ENCODE results near the gene OBP2A.

The OBP2A gene

DNA sequence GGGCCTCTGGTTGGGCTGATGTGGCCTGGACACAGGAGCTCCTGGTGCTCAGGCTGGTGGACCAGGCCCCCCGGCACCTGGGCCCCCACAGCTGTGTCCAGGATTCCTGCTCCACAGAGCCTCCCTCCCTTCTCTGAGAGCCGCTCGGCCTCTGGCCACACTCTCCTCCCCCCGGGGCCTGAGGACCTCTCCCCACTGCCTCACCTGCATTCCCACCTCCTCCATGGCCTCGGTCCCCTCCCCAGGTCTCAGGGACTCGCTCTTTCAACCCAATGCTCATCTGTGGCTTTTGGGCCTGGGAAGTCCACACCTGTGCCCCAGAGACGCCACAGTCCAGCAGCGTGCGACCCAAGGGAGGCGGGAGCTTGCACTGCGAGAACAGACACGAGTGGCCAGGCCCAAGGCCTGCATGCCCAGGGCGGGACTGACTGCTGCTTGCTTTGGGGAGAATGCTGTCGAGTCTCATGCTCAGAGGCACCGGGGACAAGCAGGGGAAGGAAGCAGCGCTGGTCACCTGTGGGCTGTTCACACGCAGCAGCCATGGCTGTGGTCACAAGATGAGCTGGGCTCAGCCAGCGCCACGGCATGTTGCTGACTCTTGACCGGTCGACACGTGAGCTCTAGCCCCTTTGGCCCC, 30.2 kb downstream of the OBP2A start:
- no peak for DNase-seq (ENCODE audit: low read depth in 2 of 2, low spot score in 1 of 2)

DNA sequence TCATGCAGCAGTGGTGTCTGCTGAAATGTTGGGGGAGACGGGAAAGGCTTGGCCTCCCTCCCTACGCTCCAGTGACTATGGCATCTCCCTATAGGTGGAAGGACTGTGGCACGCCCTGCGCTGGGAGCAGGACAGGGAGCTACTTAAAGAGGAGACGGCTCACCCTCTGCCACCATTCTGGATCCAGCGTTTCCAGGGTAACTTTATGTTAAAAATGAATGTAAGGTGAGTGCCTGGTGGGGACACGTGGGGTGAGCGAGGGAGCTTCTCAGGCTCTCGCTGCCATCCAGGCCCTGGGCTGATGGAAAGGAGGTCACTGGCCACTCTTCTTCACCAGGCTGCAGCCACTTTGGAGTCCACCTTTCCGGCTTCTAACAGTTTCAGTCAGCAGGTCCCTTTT, 31.3 kb downstream of the OBP2A start:
- DNase-seq (ENCODE audit: low read depth in 2 of 2, low spot score in 1 of 2), result no peak

DNA sequence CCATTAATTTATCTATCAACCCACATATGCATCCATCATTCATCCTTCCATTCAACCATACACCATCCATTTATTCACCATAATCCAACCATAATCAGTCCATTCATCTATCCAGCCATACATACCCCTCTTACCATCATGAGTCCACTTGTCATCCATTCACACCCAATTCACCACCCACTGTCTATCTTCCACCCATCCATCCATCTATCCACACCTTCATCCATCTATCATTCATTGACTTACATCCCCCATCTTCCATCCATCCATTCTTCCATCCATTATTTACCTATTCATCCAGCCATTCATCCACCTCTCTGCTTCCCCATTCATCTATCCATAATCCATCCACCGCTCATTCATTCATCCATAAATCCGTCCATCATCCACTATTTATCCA, 33.4 kb downstream of the OBP2A start:
- DNase-seq (ENCODE audit: low read depth in 2 of 2, low spot score in 1 of 2), result no peak

DNA sequence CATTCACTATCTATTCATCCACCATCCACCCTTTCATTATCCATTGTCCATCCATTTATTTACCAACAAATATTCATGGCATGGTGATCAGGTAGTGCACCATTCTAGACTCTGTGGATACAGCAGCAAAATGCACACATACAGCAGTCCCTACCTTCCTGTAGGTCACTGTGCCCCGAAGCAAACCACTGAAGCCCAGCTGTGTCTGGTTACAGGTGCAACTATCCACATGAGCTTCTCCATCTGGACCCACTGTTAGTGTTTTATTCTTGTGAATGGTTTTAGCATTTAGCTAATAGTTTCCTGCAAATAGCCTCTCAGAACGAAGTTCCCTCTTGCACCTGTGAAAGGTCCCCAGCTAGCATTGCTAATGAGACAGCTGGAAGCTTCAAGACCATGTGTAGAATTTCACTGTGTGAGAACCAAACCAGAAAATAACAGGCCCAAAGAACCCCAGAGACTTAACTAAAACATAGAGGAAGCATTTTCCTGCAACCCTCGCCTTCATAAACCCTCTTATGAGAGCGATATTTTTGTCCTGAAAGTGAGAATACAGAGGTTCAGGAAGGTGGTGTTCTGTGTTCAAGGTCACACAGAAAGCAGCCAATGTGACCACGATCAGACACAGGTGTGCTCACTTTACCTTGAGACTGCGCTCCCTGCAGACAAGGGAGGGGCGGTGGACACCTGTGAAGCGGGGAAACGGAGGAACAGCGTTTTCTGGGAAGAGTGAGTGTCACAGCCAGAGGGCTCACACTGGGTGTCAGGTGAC, 34.1 kb downstream of the OBP2A start:
- no peak for DNase-seq (ENCODE audit: low read depth in 2 of 2, low spot score in 1 of 2)

DNA sequence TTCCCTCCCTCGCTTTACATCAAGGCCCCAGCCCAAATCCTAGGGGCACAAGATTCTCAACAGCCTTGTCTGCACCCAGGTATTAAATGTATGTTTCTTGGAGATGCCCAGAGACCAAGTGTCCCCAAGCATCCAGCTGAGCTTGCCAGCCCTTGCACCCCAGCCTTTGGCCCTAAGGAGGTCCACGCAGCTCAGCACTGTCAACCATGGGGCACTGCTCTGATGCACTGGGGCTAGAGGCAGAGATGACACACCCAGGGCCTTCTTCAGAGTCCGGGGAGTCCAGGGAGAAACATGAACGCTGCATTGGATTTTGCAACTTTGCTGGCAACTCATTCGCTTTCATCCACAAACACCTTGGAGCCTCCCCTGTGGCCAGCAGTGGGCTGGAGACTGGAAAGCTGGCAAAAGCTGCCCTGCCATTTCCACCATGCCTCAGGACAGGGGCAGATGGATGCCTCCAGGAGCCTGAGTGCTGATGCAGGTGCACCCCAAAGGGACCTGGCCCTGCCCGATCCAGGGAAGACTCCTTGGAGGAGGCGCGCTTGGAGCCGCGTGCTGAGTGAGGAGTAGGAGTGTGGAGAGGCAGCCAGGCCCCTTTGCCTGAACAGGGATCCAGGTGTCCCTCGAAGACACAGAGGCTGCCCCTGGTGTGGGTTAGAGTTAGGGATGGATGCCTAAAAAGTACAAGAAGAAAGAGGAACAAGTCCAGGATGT, 34.9 kb downstream of the OBP2A start:
- DNase-seq (ENCODE audit: low read depth in 2 of 2, low spot score in 1 of 2), result no peak

DNA sequence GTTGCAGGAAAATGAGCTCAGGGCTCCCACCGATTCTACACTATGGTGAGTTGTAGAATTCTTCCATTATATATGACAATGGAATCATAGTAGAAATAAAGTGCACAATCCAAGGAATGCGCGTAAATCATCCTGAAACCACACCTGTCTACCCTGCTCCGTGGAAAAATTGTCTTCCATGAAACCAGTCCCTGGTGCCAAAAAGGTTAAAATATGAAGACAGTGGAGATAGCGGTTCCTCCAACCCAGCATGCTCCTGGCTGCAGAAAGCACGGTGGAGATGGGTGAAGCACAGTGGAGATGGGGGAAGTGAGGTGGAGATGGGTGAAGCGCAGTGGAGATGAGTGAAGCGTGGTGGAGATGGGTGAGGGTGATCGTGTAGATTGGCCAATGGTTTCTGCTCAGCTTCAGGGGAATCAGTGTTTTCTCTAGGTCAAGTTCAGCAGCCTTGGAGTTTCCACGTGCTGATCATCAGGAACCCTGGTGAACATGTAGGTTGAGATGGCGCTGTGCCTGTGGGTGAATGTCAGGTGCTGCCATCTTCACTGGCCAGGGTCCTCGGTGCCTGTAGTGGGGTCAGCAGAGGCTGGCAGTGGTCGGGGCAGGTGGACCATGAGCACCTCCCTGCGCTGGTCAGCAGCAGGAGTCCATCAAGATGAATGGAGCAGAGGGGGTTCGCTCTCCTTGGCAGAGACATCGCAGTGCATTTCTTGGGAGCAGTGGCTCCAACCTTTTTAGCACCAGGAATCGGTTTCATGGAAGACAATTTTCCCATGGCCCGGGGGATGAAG, 35.9 kb downstream of the OBP2A start:
- no peak for DNase-seq (ENCODE audit: low read depth in 2 of 2, low spot score in 1 of 2)

DNA sequence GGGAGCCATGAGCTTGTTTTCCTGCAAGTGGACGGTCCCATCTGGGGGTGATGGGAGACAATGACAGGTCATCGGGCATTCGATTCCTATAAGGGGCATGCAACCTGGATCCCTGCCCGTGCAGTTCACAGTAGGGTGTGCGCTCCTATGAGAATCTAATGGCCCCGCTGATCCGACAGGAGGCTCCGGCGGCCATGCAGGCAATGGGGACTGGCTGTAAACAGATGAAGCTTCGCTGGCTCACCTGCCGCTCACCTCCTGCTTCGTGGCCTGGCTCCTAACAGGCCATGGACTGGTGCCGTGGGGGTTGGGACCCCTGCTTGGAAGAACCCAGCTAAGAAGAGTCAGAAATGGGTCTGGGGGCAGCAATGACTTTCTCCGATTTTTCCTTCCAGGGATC, 36.6 kb downstream of the OBP2A start:
- no peak for DNase-seq (ENCODE audit: low read depth in 2 of 2, low spot score in 1 of 2)

DNA sequence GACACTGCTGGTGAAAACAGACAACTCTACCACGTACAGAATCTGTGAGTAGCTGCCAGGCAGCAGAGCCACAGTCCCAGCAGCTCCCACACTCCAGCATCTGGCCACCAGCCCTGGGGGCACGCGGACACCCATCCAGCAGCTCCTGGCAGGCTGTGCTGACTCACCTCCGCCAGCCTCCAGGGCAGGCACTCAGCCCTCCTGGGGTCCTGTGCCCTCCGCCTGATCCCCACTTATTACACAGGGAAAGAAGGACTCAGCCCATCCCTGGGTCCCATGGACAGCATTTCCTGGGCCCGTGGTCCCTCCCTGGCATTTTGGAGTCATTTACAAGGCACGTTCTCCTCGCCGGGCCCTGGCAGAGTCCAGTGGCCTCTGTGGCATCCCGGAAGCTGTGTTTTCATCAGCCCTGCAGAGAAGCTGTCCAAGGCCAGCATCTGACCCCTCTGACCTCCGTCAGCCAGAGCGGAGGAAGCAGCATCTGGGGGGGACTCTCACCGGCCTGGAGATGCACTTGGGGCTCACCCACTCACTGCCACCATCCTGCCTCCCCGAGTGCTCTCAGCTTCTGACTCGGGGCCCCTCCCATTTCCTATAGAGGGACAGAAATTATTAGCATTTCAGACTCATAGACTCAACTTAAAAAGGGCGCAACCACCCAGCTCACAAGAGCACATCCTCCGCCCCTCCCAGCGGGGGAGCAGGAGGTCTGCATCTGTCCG, 37.2 kb downstream of the OBP2A start:
- DNase-seq (ENCODE audit: low read depth in 2 of 2, low spot score in 1 of 2), result no peak

DNA sequence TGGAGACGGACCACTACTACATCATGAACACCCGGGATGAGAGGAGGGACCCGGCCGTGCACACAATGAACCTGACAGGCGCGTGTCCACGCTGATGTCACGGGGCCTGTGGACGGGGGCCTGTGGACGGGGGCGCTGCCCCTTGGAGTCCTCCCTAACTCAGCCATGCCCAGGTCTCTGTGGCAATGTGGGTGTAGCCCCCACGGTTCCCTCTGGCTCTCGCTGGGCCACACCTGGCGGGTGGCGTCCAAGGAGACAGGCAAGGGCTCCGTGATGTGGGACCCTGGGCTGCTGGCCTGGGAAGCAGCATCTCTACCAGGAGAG, 37.7 kb downstream of the OBP2A start:
- no peak for DNase-seq (ENCODE audit: low read depth in 2 of 2, low spot score in 1 of 2)

DNA sequence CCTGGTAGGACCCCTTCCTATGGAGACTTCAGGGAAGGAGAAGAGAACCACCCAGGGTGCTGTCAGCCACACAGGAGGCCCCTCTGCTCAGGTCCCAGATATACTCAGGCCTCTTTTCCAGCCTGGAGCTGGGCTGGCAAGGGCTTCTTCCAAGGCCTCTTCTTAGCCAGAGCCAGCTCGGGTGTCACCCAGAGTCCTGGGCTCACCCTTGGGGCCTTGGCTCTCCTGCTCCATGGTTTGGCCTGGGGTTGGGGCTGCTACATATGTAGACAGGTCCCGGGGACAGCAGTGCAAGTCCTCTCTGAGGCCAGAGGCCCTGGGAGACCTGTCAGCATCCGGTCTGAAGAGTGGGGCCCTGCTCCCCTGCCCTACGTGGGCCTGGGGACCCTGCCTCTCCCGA, 38.4 kb downstream of the OBP2A start:
- no peak for DNase-seq (ENCODE audit: low read depth in 2 of 2, low spot score in 1 of 2)

DNA sequence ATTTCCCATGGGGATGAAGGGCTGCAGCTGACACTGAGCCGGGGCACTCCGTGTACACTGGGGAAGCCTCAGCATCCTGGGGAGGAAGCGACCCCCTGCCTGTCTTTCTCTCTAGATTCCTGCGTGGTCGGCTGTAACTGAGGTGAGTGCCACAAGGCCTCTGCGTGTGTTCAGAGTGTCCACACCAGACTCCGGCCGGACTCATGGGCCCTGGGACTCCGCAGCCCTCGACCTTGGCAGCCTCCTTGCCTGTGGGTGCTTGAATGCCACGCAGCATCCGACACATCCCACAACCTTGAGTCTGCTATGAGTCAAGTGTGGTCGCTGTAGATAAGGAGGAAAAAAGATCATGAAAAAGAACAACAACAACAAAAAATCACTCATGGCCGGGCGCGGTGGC, 39.0 kb downstream of the OBP2A start:
- DNase-seq (ENCODE audit: low read depth in 2 of 2, low spot score in 1 of 2), result no peak

DNA sequence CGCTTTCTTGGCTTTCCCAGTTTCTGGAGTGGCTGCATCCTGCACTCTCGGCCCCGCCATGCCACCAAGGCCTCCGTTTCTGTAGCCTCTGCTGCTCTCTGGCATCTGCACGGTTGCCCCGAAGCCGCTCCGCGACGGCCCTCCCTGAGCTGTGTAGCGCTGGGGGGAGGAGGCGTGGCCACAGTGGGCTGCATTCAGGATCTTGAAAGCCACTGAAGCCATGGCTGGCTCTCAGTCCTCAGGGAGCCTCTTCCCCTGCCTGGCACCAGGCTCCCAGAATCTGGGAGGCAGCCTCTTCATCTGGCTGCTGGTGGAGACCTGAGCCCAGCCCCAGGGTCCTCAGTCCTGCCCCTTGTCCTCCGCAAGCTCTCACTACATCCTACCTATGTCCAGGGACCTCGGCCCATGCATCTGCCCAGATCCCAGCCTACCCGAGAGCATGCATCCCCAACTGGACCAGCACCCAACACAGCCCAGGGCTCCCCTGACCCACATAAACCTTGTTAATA, 40.7 kb downstream of the OBP2A start:
- DNase-seq (ENCODE audit: low read depth in 2 of 2, low spot score in 1 of 2), result no peak

DNA sequence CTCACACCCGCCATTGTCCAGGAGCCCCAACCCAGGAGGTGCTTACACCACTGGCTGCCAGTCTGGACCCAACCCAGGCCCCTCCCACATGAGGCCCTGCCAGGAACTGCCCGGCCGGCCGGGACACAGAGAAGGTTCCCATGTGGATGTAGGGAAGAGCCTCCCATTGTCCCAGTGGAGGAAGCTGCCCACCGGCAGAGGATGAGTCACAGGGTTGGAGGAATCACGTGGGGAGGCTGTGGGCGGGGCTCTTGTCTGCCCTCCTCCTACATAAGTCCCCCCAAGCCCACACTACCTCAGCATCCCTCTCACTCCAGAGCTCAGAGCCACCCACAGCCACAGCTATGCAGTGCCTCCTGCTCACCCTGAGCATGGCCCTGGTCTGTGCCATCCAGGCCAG, 41.7 kb downstream of the OBP2A start:
- no peak for DNase-seq (ENCODE audit: low read depth in 2 of 2, low spot score in 1 of 2)

DNA sequence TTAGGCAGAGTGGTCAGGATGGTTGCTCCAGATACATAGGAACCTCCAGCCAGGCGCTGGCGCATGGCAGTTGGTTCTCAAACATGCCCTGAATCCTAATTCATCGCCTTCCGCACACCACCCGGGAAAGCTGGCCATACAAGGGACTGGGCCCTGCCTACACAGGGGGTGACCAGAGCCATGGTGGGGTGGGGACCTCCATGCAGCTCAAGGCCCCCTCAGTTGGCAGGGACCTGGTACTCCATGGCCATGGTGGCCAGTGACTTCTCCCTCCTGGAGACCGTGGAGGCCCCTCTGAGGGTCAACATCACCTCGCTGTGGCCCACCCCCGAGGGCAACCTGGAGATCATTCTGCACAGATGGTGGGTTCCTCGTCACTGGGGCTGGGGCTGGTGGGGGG, 42.4 kb downstream of the OBP2A start:
- DNase-seq (ENCODE audit: low read depth in 2 of 2, low spot score in 1 of 2), result no peak

DNA sequence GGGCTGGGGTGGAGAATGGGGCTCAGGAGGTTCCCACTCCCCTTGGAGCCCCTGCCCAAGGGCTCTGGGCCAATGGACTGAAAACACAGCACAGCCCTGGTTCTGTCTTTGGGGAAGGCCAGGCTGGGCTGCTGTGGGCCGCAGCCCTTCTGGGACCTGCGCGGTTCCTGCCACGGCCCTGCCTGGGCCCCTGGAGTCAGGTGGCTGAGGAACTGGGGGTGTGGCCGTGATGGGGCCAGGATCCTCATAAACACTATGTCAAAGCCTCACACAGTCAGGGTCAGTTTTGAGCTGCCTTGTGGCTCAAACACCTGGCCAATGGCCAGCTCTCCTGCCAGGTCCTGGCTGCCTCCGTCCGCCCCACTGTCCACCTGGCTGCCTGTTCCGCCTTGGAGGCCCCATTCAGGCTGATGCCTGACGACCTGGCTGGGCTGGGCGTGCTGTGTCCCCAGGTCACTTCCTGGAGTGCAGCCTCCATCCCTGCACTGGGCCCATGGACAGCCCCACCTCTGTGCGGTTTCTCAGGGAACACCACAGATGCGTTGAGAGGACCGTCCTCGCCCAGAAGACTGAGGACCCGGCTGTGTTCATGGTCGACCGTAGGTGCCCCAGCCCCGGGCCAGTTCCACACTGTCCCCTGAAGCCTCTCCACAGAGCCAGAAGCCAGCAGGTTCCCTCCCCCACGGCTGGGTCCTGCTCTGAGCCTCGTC, 43.1 kb downstream of the OBP2A start:
- DNase-seq (ENCODE audit: low read depth in 2 of 2, low spot score in 1 of 2), result no peak

DNA sequence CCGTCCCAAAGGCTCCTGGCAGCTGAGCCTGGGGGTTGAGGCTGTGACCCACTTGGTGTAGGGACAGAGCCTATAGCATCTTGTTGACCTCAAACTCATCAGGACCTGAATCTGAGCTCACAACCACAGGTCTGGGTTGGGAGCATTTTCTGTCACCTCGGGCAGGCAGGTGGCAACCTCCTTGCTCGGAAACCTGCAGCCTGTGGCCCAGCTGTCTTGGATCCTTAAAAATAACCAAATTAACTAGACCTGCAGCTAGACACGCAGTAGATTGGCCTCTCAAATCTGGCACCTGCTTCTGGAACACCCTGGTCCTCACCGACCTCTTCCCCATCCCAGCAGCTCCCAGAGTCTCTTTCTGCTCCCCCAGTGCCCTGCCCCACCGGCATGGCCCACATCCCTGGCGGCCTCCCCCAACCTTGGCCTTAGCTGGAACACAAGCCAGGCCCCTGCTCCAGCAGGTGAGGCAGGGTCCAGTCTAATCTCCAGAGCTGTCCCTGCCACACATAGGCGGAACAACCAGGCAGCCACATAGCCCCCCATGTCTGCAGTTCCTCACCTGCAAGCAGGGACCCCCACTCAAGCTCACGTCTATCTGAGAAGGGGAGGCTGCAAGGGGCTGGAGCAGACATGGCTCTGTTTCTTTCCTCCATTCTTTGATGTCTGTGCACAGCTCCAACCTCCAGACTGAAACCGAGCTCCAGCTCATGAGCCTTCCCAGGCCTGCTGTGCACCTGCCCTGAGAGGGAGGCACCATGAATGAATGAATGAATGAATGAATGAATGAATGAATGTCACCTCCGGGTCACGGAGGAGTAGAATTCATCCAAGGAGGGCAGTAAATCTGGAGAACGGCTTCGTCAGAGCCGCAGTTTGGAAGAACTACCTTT, 43.9 kb downstream of the OBP2A start:
- no peak for DNase-seq (ENCODE audit: low read depth in 2 of 2, low spot score in 1 of 2)

DNA sequence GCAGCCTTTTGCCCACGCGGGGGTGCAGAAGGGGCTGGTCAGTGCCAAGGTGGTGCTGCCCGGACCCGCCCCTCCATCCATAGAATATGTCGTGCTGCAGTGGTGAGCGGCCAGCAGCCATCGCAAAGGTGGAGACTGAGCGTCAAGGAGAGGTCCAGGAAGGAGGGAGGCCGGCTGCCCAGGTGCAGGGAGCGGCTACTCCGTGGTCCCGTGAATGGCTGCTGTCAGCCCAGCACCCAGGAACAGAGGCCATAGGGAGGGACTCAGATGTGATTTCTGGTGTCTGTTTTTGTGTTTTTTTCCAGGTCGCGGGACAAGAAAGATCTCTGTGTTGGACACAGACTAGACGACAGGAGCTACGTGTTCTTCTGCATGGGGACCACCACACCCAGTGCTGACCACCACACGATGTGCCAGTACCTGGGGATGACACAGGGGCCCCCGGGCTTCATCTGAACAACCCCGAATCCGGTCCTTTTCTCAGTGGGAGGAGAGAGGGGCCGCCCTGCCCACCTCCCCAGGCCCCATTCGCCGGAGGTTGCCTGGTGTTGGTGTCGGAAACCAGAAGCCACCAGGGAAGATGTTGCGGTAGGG, 44.7 kb downstream of the OBP2A start:
- no peak for DNase-seq (ENCODE audit: low read depth in 2 of 2, low spot score in 1 of 2)

DNA sequence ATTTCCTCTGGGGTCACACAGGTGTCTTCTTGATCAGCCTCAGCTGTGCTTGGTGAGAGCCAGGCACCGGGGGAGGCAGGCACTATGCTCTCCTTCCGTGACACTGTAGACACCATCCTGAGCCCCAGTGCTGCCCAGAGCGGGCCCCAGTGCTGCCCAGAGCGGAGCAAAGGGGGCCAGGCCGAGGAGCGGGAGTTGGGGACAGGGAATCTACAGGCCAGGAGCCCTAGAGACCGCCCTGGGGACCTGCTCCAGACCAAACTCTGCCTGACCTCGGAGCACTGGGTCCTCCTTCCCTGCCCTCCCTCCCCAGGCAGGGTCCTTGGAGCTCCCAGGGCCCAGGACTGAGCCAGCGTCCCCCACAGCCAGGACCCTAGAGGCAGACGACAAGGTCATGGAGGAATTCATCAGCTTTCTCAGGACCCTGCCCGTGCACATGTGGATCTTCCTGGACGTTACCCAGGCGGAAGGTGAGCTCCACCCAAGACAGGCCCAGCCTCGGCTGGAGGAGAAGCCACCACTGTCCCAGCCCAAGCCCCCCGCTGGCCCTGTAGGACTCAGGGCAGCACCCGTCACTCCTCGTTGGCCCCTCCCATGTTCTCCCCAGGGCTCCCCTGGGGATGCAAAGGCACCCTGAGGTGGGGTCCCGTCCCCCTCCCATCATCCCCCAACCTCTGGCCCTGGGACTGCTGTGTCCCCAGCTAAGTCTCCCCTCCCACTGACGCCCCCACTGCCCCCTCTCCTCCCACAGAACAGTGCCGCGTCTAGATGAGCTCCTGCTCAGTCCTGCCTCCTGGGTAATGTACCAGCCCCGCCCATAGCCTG, 45.8 kb downstream of the OBP2A start:
- no peak for DNase-seq (ENCODE audit: low read depth in 2 of 2, low spot score in 1 of 2)

All from stimulated activated CD8-positive, alpha-beta memory T cell treated with anti-CD3 and anti-CD28 coated beads, Interleukin-4, amount 100 ng/mL, for 4 hours (primary cell).